OCI-LY1 (cell line): Measurements from ENCODE around the gene GPR39.

ENCODE experiments used
- H2AFZ ChIP-seq: fragments of 200-600 bp; sonication (generic), shearing (Covaris generic); 2 replicates; pipeline ENCODE4 v1.6.0; 2014; ENCODE audit warnings: antibody characterized with exemption, mild to moderate bottlenecking, low read length
- H3F3A ChIP-seq: fragments of 200-600 bp; sonication (generic), shearing (Covaris generic); 2 replicates; pipeline ENCODE4 v1.6.0; 2014; ENCODE audit warnings: mild to moderate bottlenecking, antibody characterized with exemption, low read length, moderate library complexity; ENCODE audit not compliant: insufficient read depth
- H3K27ac ChIP-seq: fragments of 200-600 bp; sonication (generic); 2 replicates; pipeline ENCODE4 v1.5.1; 2014; ENCODE audit warnings: low read length, mixed run types, mild to moderate bottlenecking, low read depth; ENCODE audit not compliant: poor library complexity, severe bottlenecking
- H3K27me3 ChIP-seq: fragments of 200-600 bp; sonication (generic); 2 replicates; pipeline ENCODE4 v1.6.0; 2014; ENCODE audit warnings: antibody characterized with exemption, mild to moderate bottlenecking, low read length, moderate library complexity; ENCODE audit not compliant: insufficient read depth
- H3K36me3 ChIP-seq: fragments of 200-600 bp; sonication (generic); 2 replicates; pipeline ENCODE4 v1.6.1; 2014; ENCODE audit warnings: mild to moderate bottlenecking, antibody characterized with exemption, low read length, moderate library complexity, mixed read lengths; ENCODE audit not compliant: insufficient read depth
- H3K4me1 ChIP-seq: fragments of 200-600 bp; sonication (generic); 2 replicates; pipeline ENCODE4 v1.5.1; 2014; ENCODE audit warnings: mild to moderate bottlenecking, low read length, moderate library complexity; ENCODE audit not compliant: insufficient read depth, severe bottlenecking
- H3K4me2 ChIP-seq: fragments of 200-600 bp; sonication (generic), shearing (Covaris generic); 2 replicates; pipeline ENCODE4 v1.6.1; 2014; ENCODE audit warnings: low read length
- H3K4me3 ChIP-seq: fragments of 200-600 bp; sonication (generic); 2 replicates; pipeline ENCODE4 v1.5.1; 2014; ENCODE audit warnings: low read length, low read depth, mild to moderate bottlenecking, mixed read lengths; ENCODE audit not compliant: poor library complexity, severe bottlenecking
- H3K79me2 ChIP-seq: fragments of 200-600 bp; shearing (Covaris generic); 2 replicates; pipeline ENCODE4 v1.6.1; 2016; ENCODE audit warnings: mixed run types, low read length, mixed read lengths; ENCODE audit not compliant: insufficient read depth
- H3K9ac ChIP-seq: fragments of 200-600 bp; sonication (generic), shearing (Covaris generic); 2 replicates; pipeline ENCODE4 v1.6.1; 2014; ENCODE audit warnings: mild to moderate bottlenecking, low read length, mixed read lengths
- H3K9me2 ChIP-seq: fragments of 200-600 bp; sonication (generic), shearing (Covaris generic); 2 replicates; pipeline ENCODE4 v1.6.1; 2014; ENCODE audit warnings: low read depth, mild to moderate bottlenecking, low read length, mixed read lengths
- H3K9me3 ChIP-seq: fragments of 200-600 bp; shearing (Covaris generic); 2 replicates; pipeline ENCODE4 v1.6.1; 2014; ENCODE audit warnings: low read length, mixed read lengths
- H4K20me1 ChIP-seq: fragments of 200-600 bp; sonication (generic), shearing (Covaris generic); 2 replicates; pipeline ENCODE4 v1.6.0; 2016; ENCODE audit warnings: mild to moderate bottlenecking, low read length; ENCODE audit not compliant: insufficient read depth
- EZH2 ChIP-seq: fragments of 200-600 bp; sonication (generic), shearing (Covaris generic); IDR thresholded peaks from 2 replicates; pipeline ENCODE4 v1.8.0; 2017; ENCODE audit warnings: borderline replicate concordance, mixed run types, mild to moderate bottlenecking, antibody characterized with exemption, low read length, moderate library complexity, mixed read lengths
- TF ChIP-seq, protein P1 (sequence below): fragments of 200-600 bp; sonication (generic), shearing (Covaris generic); IDR thresholded peaks from 2 replicates; pipeline ENCODE4 v1.5.1; 2017; ENCODE audit warnings: mild to moderate bottlenecking, antibody characterized with exemption, low read length, moderate library complexity, mixed read lengths

The GPR39 gene

GRCh38 chr2:132654968-132655367 is 238.4 kb downstream of the GPR39 start:
- H3K27ac ChIP-seq, result no peak overlapping the region
- no peaks in the 10 kb centered on the region for H3F3A ChIP-seq
- no peaks in the 10 kb centered on the region for H3K4me1 ChIP-seq
- H4K20me1 ChIP-seq, result no peaks in the 10 kb centered on the region
- no peaks in the 10 kb centered on the region for H3K79me2 ChIP-seq
- no peaks in the 10 kb centered on the region for H3K9me2 ChIP-seq
- no peaks in the 10 kb centered on the region for H3K36me3 ChIP-seq
- no peak overlapping the region for H3K4me3 ChIP-seq
- TF ChIP-seq EZH2, result no peak
- TF ChIP-seq, protein P1, sequence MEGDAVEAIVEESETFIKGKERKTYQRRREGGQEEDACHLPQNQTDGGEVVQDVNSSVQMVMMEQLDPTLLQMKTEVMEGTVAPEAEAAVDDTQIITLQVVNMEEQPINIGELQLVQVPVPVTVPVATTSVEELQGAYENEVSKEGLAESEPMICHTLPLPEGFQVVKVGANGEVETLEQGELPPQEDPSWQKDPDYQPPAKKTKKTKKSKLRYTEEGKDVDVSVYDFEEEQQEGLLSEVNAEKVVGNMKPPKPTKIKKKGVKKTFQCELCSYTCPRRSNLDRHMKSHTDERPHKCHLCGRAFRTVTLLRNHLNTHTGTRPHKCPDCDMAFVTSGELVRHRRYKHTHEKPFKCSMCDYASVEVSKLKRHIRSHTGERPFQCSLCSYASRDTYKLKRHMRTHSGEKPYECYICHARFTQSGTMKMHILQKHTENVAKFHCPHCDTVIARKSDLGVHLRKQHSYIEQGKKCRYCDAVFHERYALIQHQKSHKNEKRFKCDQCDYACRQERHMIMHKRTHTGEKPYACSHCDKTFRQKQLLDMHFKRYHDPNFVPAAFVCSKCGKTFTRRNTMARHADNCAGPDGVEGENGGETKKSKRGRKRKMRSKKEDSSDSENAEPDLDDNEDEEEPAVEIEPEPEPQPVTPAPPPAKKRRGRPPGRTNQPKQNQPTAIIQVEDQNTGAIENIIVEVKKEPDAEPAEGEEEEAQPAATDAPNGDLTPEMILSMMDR, result no peak
- H3K27me3 ChIP-seq, result no peaks in the 10 kb centered on the region
- H3K9me3 ChIP-seq, result no peaks in the 10 kb centered on the region
- no peak overlapping the region for H3K9ac ChIP-seq
- no peak overlapping the region for H2AFZ ChIP-seq
- H3K4me2 ChIP-seq, result no peak overlapping the region

DNA sequence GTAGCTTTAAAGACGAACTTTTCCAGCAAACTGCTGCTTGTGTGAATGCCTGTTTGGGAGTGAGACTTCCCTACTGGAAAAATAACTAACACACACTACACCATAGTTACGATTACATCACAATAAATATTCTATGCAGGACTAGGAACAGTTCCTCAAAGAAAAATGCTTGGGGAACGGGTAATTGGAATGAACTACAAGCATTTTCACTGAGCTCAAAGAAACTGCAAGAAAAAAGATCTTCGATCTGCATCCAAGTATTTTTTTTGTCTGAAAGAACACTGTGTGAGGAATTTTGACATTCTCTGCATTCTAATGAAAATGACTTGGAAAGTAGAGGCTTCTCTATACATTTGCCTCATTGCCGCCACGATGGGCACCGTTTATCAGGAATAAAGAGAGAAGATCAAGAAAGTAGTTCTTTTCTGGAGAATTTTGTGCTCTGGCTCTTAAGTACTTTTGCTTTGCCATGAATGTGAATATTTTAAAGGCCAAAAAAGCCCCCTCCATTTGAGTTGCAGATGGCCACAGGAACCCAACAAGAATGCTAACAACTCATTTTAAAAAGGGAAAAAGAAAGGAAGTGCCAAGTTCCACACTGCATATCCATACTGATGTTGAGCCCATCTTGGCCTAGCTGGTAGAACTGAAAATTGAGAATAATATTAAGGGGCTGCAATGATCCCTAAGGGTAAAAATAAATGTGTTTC is 239.8 kb downstream of the GPR39 start:
- Histone ChIP-seq H3K9ac (no peak overlapping the region), H3K4me3 (no peak overlapping the region), H3F3A (no peaks in the 10 kb centered on the region), H3K79me2 (no peaks in the 10 kb centered on the region), H3K27ac (no peak overlapping the region), H3K4me1 (no peaks in the 10 kb centered on the region), H3K36me3 (no peaks in the 10 kb centered on the region), H2AFZ (no peak overlapping the region), H3K9me3 (no peaks in the 10 kb centered on the region), H3K4me2 (no peak overlapping the region), H3K27me3 (no peaks in the 10 kb centered on the region), H4K20me1 (no peaks in the 10 kb centered on the region), H3K9me2 (no peaks in the 10 kb centered on the region)
- no peak for TF ChIP-seq EZH2
- TF ChIP-seq, protein P1, result no peak

- H3K9me3 ChIP-seq, result no peaks in the 10 kb centered on the region
- H3K27me3 ChIP-seq, result no peaks in the 10 kb centered on the region
- no peaks in the 10 kb centered on the region for H4K20me1 ChIP-seq
- H3F3A ChIP-seq, result no peaks in the 10 kb centered on the region
- H3K27ac ChIP-seq, result no peak overlapping the region
- H3K4me2 ChIP-seq, result no peak overlapping the region
- H2AFZ ChIP-seq, result no peak overlapping the region
- H3K9ac ChIP-seq, result no peak overlapping the region
- no peaks in the 10 kb centered on the region for H3K36me3 ChIP-seq
- no peak overlapping the region for H3K4me3 ChIP-seq
- no peaks in the 10 kb centered on the region for H3K79me2 ChIP-seq
- H3K4me1 ChIP-seq, result no peaks in the 10 kb centered on the region
- H3K9me2 ChIP-seq, result no peaks in the 10 kb centered on the region
- no peak for TF ChIP-seq EZH2
- TF ChIP-seq, protein P1, result no peak
These were observed 242.7 kb downstream of the GPR39 start for GRCh38 chr2:132659331-132659730.
